PC-9 (cell line): ENCODE measurements around the gene CDADC1.

Experiments
- EZH2 ChIP-seq: fragments of 200-600 bp; sonication (generic); IDR thresholded peaks from 2 replicates; pipeline ENCODE4 v1.8.0; 2017; ENCODE audit warnings: antibody characterized with exemption, low read depth
- TF ChIP-seq, protein P1 (sequence below): fragments of 200-600 bp; sonication (generic); conservative IDR thresholded peaks from 2 replicates; pipeline ENCODE4 v1.6.1; 2017; ENCODE audit warnings: mixed run types, antibody characterized with exemption, mild to moderate bottlenecking, moderate library complexity

DNA sequence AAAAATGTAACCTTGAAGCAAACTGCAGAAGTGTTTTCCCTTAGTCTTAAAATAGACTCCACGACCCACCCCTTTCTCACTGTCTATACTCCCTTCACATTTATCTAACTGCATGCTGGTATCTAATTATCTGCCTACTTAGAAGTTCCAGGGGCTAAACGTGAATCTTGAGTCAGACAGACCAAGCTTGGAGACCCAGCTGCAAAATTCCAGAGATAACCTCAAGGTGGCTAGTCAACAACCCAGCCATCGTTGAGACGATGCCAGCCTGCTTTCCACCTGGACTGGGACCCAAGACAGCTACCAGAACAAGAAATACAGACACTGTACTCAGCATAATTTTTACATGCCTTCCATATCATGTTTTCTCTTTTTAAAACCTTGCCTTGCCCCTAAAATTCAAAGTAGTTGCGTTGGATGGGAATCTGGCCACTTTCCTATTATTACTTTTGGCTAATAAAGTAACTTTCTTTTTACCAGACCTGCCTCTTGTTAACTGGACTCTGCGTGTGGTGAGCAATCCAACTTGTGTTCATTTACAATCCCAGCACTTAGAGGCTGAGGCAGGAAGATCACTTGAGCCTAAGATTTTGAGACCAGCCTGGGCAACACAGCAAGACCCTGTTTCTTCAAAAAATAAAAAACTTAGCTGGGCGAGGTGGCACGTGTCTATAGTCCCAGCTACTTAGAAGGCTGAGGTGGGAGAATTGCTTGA, 82.3 kb downstream of the CDADC1 start:
- TF ChIP-seq, protein P1, sequence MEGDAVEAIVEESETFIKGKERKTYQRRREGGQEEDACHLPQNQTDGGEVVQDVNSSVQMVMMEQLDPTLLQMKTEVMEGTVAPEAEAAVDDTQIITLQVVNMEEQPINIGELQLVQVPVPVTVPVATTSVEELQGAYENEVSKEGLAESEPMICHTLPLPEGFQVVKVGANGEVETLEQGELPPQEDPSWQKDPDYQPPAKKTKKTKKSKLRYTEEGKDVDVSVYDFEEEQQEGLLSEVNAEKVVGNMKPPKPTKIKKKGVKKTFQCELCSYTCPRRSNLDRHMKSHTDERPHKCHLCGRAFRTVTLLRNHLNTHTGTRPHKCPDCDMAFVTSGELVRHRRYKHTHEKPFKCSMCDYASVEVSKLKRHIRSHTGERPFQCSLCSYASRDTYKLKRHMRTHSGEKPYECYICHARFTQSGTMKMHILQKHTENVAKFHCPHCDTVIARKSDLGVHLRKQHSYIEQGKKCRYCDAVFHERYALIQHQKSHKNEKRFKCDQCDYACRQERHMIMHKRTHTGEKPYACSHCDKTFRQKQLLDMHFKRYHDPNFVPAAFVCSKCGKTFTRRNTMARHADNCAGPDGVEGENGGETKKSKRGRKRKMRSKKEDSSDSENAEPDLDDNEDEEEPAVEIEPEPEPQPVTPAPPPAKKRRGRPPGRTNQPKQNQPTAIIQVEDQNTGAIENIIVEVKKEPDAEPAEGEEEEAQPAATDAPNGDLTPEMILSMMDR: no peak
- TF ChIP-seq EZH2: no peak
